Parathyroid adenoma (tissue), 2 donors: Measurements from ENCODE around the gene RAMACL.

Source experiments
- H2AFZ ChIP-seq: fragments of 300-600 bp; sonication (generic); one replicate; pipeline ENCODE4 v1.7.0; 2017; ENCODE audit warnings: antibody characterized with exemption, mild to moderate bottlenecking
- H3K27ac ChIP-seq: fragments of 300-600 bp; sonication (generic); one replicate; pipeline ENCODE4 v1.7.0; 2017
- H3K27me3 ChIP-seq: fragments of 300-600 bp; sonication (generic); one replicate; pipeline ENCODE4 v1.7.0; 2017; ENCODE audit warnings: low read length; ENCODE audit not compliant: control insufficient read depth, insufficient read depth
- H3K36me3 ChIP-seq: fragments of 300-600 bp; sonication (generic); one replicate; pipeline ENCODE4 v1.7.0; 2017; ENCODE audit warnings: low read length; ENCODE audit not compliant: control insufficient read depth, insufficient read depth
- H3K4me1 ChIP-seq: fragments of 300-600 bp; sonication (generic); one replicate; pipeline ENCODE4 v1.7.0; 2017; ENCODE audit warnings: control low read depth
- H3K4me2 ChIP-seq: fragments of 300-600 bp; sonication (generic); one replicate; pipeline ENCODE4 v1.7.0; 2017; ENCODE audit warnings: low read length
- H3K4me3 ChIP-seq: fragments of 300-600 bp; sonication (generic); one replicate; pipeline ENCODE4 v1.7.0; 2017; ENCODE audit warnings: low read depth, low read length
- H3K79me2 ChIP-seq: fragments of 300-600 bp; sonication (generic); one replicate; pipeline ENCODE4 v1.7.0; 2017; ENCODE audit warnings: control low read depth
- H3K9ac ChIP-seq: fragments of 300-600 bp; sonication (generic); one replicate; pipeline ENCODE4 v1.7.0; 2017; ENCODE audit warnings: mild to moderate bottlenecking
- H3K9me3 ChIP-seq: fragments of 300-600 bp; sonication (generic); one replicate; pipeline ENCODE4 v1.7.0; 2017; ENCODE audit warnings: low read length; ENCODE audit not compliant: control insufficient read depth
- CTCF ChIP-seq: fragments of 300-600 bp; sonication (generic); IDR thresholded peaks from one replicate; pipeline ENCODE4 v1.7.0; 2017; ENCODE audit warnings: antibody characterized with exemption, mild to moderate bottlenecking
- donor health status: primary hyperparathyroidism.

The RAMACL gene

GRCh38 chr6:166542580-166542912, 43.9 kb downstream of the RAMACL start:
- H3K4me1 ChIP-seq, result peaks cover 9% of the 10 kb centered on the region
- no peak overlapping the region for H3K4me2 ChIP-seq
- no peak overlapping the region for H3K4me3 ChIP-seq
- H2AFZ ChIP-seq, result no peak overlapping the region
- H3K27me3 ChIP-seq, result no peaks in the 10 kb centered on the region
- H3K36me3 ChIP-seq, result no peaks in the 10 kb centered on the region
- TF ChIP-seq CTCF, result no peak
- H3K9me3 ChIP-seq, result no peaks in the 10 kb centered on the region
- no peak overlapping the region for H3K9ac ChIP-seq
- H3K27ac ChIP-seq, result peak overlapping the region; percentile 8
- peaks cover 47% of the 10 kb centered on the region for H3K79me2 ChIP-seq

- no peak overlapping the region for H2AFZ ChIP-seq
- H3K4me3 ChIP-seq, result no peak overlapping the region
- no peaks in the 10 kb centered on the region for H3K9me3 ChIP-seq
- TF ChIP-seq CTCF, result no peak
- no peaks in the 10 kb centered on the region for H3K36me3 ChIP-seq
- H3K79me2 ChIP-seq, result peaks cover 46% of the 10 kb centered on the region
- no peaks in the 10 kb centered on the region for H3K27me3 ChIP-seq
- H3K9ac ChIP-seq, result no peak overlapping the region
- H3K4me2 ChIP-seq, result no peak overlapping the region
- H3K27ac ChIP-seq, result peak overlapping the region; percentile 8
- H3K4me1 ChIP-seq, result peaks cover 9% of the 10 kb centered on the region
Measured at GRCh38 chr6:166541876-166542579, 44.5 kb downstream of the RAMACL start.

GRCh38 chr6:166541366-166541765, 45.1 kb downstream of the RAMACL start:
- H3K4me3 ChIP-seq, result no peak overlapping the region
- no peak overlapping the region for H3K27ac ChIP-seq

GRCh38 chr6:166540631-166541331, 45.7 kb downstream of the RAMACL start:
- H3K4me3 ChIP-seq, result no peak overlapping the region
- H3K79me2 ChIP-seq, result peaks cover 36% of the 10 kb centered on the region
- no peaks in the 10 kb centered on the region for H3K27me3 ChIP-seq
- no peak for TF ChIP-seq CTCF
- peaks cover 9% of the 10 kb centered on the region for H3K4me1 ChIP-seq
- H3K36me3 ChIP-seq, result no peaks in the 10 kb centered on the region
- no peak overlapping the region for H3K9ac ChIP-seq
- no peak overlapping the region for H3K4me2 ChIP-seq
- H2AFZ ChIP-seq, result no peak overlapping the region
- H3K27ac ChIP-seq, result no peak overlapping the region
- H3K9me3 ChIP-seq, result no peaks in the 10 kb centered on the region

More at GRCh38 chr6:166541366-166541765, 45.1 kb downstream of the RAMACL start:
- Histone ChIP-seq H2AFZ (no peak overlapping the region), H3K4me1 (peaks cover 9% of the 10 kb centered on the region), H3K9ac (no peak overlapping the region), H3K9me3 (no peaks in the 10 kb centered on the region), H3K27me3 (no peaks in the 10 kb centered on the region), H3K4me2 (no peak overlapping the region), H3K79me2 (peaks cover 42% of the 10 kb centered on the region), H3K36me3 (no peaks in the 10 kb centered on the region)
- no peak for TF ChIP-seq CTCF
